Astrocyte (in vitro differentiated cells and primary cell): ENCODE measurements around the gene HOXA7.

Experiments
- EZH2 ChIP-seq: IDR thresholded peaks from 2 replicates; pipeline ENCODE4 v1.6.1; 2012; ENCODE audit warnings: mild to moderate bottlenecking, low read length, inconsistent platforms; ENCODE audit not compliant: insufficient read depth
- TF ChIP-seq, protein P1 (sequence below): IDR thresholded peaks from 2 replicates; pipeline ENCODE4 v1.5.1; 2011; ENCODE audit warnings: low read depth, mild to moderate bottlenecking, inconsistent platforms, low read length, moderate library complexity; ENCODE audit not compliant: insufficient read depth

DNA sequence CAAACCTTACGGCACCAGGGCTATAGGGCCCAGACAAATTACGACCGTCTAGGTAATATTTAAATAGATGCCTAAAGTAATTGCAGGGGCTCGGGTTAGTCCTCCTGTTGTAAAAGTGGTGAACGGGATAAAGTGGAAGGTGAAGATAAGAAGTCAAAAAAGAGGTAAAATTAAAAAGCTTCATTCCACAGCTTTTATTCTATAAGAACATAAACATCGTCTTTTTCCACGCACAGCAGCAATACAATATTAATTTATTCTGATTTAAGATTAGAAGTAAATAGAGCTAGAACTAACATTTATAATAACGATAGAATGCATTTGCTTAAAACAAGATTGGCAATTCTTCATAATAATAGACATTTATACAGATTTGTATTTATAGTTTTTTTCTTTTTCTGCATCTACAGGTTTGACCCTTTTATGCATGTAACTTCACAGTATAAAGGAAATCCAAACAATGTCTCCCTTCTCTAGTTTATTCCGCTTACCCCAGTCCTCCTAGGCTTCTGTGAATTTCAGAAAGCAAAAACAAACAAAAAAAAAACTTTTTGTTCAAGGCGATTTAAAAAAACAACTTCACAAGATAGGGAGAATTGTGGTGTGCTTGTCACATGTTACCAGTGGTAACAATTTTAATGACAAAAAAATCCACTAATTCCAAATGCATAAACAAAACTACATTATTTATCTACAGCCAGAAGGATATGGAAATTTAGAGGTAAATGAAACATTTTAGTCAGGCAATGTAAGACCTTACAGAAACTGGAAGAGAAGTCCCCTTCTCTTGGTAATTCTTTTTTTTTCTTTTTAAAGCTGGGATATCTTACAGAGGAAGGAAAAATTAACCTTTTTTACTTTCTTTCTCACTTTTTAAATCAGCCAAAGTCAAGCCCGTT is 14.2 kb upstream of the HOXA7 start:
- TF ChIP-seq EZH2 = no peak
- TF ChIP-seq, protein P1, sequence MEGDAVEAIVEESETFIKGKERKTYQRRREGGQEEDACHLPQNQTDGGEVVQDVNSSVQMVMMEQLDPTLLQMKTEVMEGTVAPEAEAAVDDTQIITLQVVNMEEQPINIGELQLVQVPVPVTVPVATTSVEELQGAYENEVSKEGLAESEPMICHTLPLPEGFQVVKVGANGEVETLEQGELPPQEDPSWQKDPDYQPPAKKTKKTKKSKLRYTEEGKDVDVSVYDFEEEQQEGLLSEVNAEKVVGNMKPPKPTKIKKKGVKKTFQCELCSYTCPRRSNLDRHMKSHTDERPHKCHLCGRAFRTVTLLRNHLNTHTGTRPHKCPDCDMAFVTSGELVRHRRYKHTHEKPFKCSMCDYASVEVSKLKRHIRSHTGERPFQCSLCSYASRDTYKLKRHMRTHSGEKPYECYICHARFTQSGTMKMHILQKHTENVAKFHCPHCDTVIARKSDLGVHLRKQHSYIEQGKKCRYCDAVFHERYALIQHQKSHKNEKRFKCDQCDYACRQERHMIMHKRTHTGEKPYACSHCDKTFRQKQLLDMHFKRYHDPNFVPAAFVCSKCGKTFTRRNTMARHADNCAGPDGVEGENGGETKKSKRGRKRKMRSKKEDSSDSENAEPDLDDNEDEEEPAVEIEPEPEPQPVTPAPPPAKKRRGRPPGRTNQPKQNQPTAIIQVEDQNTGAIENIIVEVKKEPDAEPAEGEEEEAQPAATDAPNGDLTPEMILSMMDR = no peak
